Uterus (tissue), 2 donors: Measurements from ENCODE around the gene DCUN1D2.

ENCODE experiments used
- POLR2A ChIP-seq, 2 donors: fragments of 450-650 bp; IDR thresholded peaks; one replicate each; pipeline ENCODE4 v1.6.1; 2016; ENCODE audit warnings: antibody characterized with exemption in 2 of 2, mild to moderate bottlenecking in 1 of 2, moderate library complexity in 1 of 2
- TF ChIP-seq, protein P1 (sequence below), 4 experiments: fragments of 200-600 bp in 2 of 4; fragments of 450-650 bp in 2 of 4; sonication (generic) in 2 of 4; IDR thresholded peaks; one replicate each; pipeline ENCODE4 v1.5.1; 2016 to 2019; ENCODE audit warnings: antibody characterized with exemption in 4 of 4, mild to moderate bottlenecking in 2 of 4, moderate library complexity in 1 of 4

DNA sequence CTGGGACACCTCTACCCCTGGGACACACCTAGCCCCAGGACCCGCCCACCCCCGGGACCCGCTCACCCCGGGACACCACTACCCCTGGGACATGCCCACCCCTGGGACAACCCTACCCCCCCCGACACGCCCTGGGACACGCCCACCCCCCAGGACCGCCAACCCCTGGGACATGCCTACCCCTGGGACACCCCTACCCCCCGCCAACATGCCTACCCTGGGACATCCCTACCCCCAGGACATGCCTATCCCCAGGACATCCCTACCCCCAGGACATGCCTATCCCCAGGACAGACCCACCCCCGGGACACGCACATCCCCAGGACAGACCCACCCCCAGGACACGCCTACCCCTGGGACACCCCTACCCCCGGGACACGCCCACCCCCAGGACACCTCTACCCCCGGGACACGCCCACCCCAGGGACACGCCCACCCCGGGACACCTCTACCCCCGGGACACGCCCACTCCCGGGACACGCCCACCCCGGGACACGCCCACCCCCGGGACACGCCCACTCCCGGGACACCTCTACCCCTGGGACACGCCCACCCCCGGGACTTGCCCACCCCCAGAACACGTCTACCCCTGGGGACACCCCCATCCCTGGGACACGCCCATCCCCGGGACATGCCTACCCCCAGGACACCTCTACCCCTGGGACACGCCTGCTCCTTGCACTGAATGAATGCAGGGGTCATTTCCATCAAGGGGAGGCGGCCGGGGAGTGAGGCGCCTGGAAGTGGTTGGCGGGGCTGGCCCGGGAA is 69.5 kb downstream of the DCUN1D2 start:
- TF ChIP-seq, protein P1, sequence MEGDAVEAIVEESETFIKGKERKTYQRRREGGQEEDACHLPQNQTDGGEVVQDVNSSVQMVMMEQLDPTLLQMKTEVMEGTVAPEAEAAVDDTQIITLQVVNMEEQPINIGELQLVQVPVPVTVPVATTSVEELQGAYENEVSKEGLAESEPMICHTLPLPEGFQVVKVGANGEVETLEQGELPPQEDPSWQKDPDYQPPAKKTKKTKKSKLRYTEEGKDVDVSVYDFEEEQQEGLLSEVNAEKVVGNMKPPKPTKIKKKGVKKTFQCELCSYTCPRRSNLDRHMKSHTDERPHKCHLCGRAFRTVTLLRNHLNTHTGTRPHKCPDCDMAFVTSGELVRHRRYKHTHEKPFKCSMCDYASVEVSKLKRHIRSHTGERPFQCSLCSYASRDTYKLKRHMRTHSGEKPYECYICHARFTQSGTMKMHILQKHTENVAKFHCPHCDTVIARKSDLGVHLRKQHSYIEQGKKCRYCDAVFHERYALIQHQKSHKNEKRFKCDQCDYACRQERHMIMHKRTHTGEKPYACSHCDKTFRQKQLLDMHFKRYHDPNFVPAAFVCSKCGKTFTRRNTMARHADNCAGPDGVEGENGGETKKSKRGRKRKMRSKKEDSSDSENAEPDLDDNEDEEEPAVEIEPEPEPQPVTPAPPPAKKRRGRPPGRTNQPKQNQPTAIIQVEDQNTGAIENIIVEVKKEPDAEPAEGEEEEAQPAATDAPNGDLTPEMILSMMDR (IDR thresholded peaks at IDR 0.05): no peak
- TF ChIP-seq POLR2A (IDR thresholded peaks at IDR 0.05): no peak
